Measurements from ENCODE around the gene SPTBN2.
"Not testable (repeated sequence)": the region's sequence is repeated elsewhere in the genome, so short reads cannot be mapped to it uniquely, and the experiment has no call there.

Gene SPTBN2

GRCh38 chr11:66725114-66725513, 3.9 kb downstream of the SPTBN2 start:
- H3K36me3 ChIP-seq (ENCODE audit: control insufficient read depth, insufficient read depth, low read length): no peaks in the 10 kb centered on the region; the same call in 1 of the 2 replicates
- H3K9me3 ChIP-seq (ENCODE audit: control insufficient read depth, insufficient read depth, low read length): no peaks in the 10 kb centered on the region
- WGBS (ENCODE audit: insufficient coverage, insufficient read length): no CpG with 5 or more reads among the region's 1 CpG
- peaks cover 7% of the 10 kb centered on the region for H3K4me1 ChIP-seq (ENCODE audit: control insufficient read depth, insufficient read depth, low read length)
- no peak overlapping the region for H3K4me3 ChIP-seq (ENCODE audit: low read length)
- no peak for DNase-seq (ENCODE audit: low read depth, low spot score)
- H3K27ac ChIP-seq (ENCODE audit: low read length): no peak overlapping the region
- peaks cover 5% of the 10 kb centered on the region; the same call in 1 of the 2 replicates for H3K27me3 ChIP-seq (ENCODE audit: control insufficient read depth, insufficient read depth, low read length)

DNA sequence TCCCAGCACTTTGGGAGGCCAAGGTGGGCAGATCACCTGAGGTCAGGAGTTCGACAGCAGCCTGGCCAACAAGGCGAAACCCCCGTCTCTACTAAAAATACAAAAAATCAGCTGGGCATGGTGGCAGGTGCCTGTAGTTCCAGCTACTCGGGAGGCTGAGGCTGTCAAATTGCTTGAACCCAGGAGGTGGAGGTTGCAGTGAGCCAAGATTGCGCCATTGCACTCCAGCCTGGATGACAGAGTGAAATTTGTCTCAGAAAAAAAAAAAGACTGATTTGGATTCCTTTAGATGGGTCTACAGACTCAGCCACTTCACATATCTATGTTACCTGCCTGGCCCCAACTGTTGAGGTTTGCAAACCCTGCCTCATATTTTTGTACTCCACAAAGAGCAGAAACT, 4.8 kb downstream of the SPTBN2 start:
- no CpG with 5 or more reads among the region's 5 CpGs for WGBS (ENCODE audit: insufficient coverage, insufficient read length)
- not testable (repeated sequence) for DNase-seq (ENCODE audit: low read depth, low spot score); H3K27me3 ChIP-seq (ENCODE audit: control insufficient read depth, insufficient read depth, low read length); H3K27ac ChIP-seq (ENCODE audit: low read length); H3K36me3 ChIP-seq (ENCODE audit: control insufficient read depth, insufficient read depth, low read length); H3K4me3 ChIP-seq (ENCODE audit: low read length); H3K9me3 ChIP-seq (ENCODE audit: control insufficient read depth, insufficient read depth, low read length)
- H3K4me1 ChIP-seq (ENCODE audit: control insufficient read depth, insufficient read depth, low read length): peaks cover 10% of the 10 kb centered on the region

- H3K27me3 ChIP-seq (ENCODE audit: control insufficient read depth, insufficient read depth, low read length): peaks cover 5% of the 10 kb centered on the region; the same call in 1 of the 2 replicates
- peaks cover 9% of the 10 kb centered on the region for H3K4me1 ChIP-seq (ENCODE audit: control insufficient read depth, insufficient read depth, low read length)
- no peaks in the 10 kb centered on the region for H3K9me3 ChIP-seq (ENCODE audit: control insufficient read depth, insufficient read depth, low read length)
- no peak overlapping the region for H3K4me3 ChIP-seq (ENCODE audit: low read length)
- no peak overlapping the region for H3K27ac ChIP-seq (ENCODE audit: low read length)
- no CpG with 5 or more reads among the region's 5 CpGs for WGBS (ENCODE audit: insufficient coverage, insufficient read length)
- no peaks in the 10 kb centered on the region; the same call in 1 of the 2 replicates for H3K36me3 ChIP-seq (ENCODE audit: control insufficient read depth, insufficient read depth, low read length)
- no peak for DNase-seq (ENCODE audit: low read depth, low spot score)
These were observed 5.3 kb downstream of the SPTBN2 start for GRCh38 chr11:66723693-66724092.

GRCh38 chr11:66722745-66723651, 6.0 kb downstream of the SPTBN2 start:
- no CpG with 5 or more reads among the region's 16 CpGs for WGBS (ENCODE audit: insufficient coverage, insufficient read length)
- DNase-seq (ENCODE audit: low read depth, low spot score): no peak
- peaks cover 5% of the 10 kb centered on the region; the same call in 1 of the 2 replicates for H3K27me3 ChIP-seq (ENCODE audit: control insufficient read depth, insufficient read depth, low read length)
- H3K36me3 ChIP-seq (ENCODE audit: control insufficient read depth, insufficient read depth, low read length): no peaks in the 10 kb centered on the region; the same call in 1 of the 2 replicates
- no peak overlapping the region for H3K4me3 ChIP-seq (ENCODE audit: low read length)
- no peak overlapping the region for H3K27ac ChIP-seq (ENCODE audit: low read length)
- no peaks in the 10 kb centered on the region for H3K9me3 ChIP-seq (ENCODE audit: control insufficient read depth, insufficient read depth, low read length)
- H3K4me1 ChIP-seq (ENCODE audit: control insufficient read depth, insufficient read depth, low read length): peaks cover 14% of the 10 kb centered on the region

GRCh38 chr11:66721939-66722338, 7.1 kb downstream of the SPTBN2 start:
- no CpG with 5 or more reads among the region's 9 CpGs for WGBS (ENCODE audit: insufficient coverage, insufficient read length)
- Histone ChIP-seq H3K4me1 (ENCODE audit: control insufficient read depth, insufficient read depth, low read length) (peaks cover 15% of the 10 kb centered on the region), H3K4me3 (ENCODE audit: low read length) (no peak overlapping the region), H3K36me3 (ENCODE audit: control insufficient read depth, insufficient read depth, low read length) (no peaks in the 10 kb centered on the region), H3K27me3 (ENCODE audit: control insufficient read depth, insufficient read depth, low read length) (peaks cover 1% of the 10 kb centered on the region; the same call in 1 of the 2 replicates), H3K27ac (ENCODE audit: low read length) (no peak overlapping the region), H3K9me3 (ENCODE audit: control insufficient read depth, insufficient read depth, low read length) (no peaks in the 10 kb centered on the region)
- DNase-seq (ENCODE audit: low read depth, low spot score): no peak

GRCh38 chr11:66720899-66721470, 8.0 kb downstream of the SPTBN2 start:
- no peaks in the 10 kb centered on the region for H3K9me3 ChIP-seq (ENCODE audit: control insufficient read depth, insufficient read depth, low read length)
- H3K27me3 ChIP-seq (ENCODE audit: control insufficient read depth, insufficient read depth, low read length): no peaks in the 10 kb centered on the region
- H3K36me3 ChIP-seq (ENCODE audit: control insufficient read depth, insufficient read depth, low read length): no peaks in the 10 kb centered on the region
- no CpG with 5 or more reads among the region's 13 CpGs for WGBS (ENCODE audit: insufficient coverage, insufficient read length)
- DNase-seq (ENCODE audit: low read depth, low spot score): no peak
- no peak overlapping the region for H3K4me3 ChIP-seq (ENCODE audit: low read length)
- no peak overlapping the region for H3K27ac ChIP-seq (ENCODE audit: low read length)
- peaks cover 15% of the 10 kb centered on the region for H3K4me1 ChIP-seq (ENCODE audit: control insufficient read depth, insufficient read depth, low read length)

- H3K4me3 ChIP-seq (ENCODE audit: low read length): no peak overlapping the region
- peaks cover 15% of the 10 kb centered on the region for H3K4me1 ChIP-seq (ENCODE audit: control insufficient read depth, insufficient read depth, low read length)
- no peaks in the 10 kb centered on the region for H3K9me3 ChIP-seq (ENCODE audit: control insufficient read depth, insufficient read depth, low read length)
- H3K36me3 ChIP-seq (ENCODE audit: control insufficient read depth, insufficient read depth, low read length): peaks cover 2% of the 10 kb centered on the region; the same call in 1 of the 2 replicates
- H3K27ac ChIP-seq (ENCODE audit: low read length): no peak overlapping the region
- peak; percentile 73 for DNase-seq (ENCODE audit: low read depth, low spot score)
- H3K27me3 ChIP-seq (ENCODE audit: control insufficient read depth, insufficient read depth, low read length): no peaks in the 10 kb centered on the region
- no CpG with 5 or more reads among the region's 15 CpGs for WGBS (ENCODE audit: insufficient coverage, insufficient read length)
These were observed 8.7 kb downstream of the SPTBN2 start for GRCh38 chr11:66720223-66720898.

- Histone ChIP-seq H3K4me3 (ENCODE audit: low read length) (no peak overlapping the region), H3K36me3 (ENCODE audit: control insufficient read depth, insufficient read depth, low read length) (peaks cover 12% of the 10 kb centered on the region), H3K4me1 (ENCODE audit: control insufficient read depth, insufficient read depth, low read length) (peaks cover 15% of the 10 kb centered on the region), H3K9me3 (ENCODE audit: control insufficient read depth, insufficient read depth, low read length) (no peaks in the 10 kb centered on the region), H3K27me3 (ENCODE audit: control insufficient read depth, insufficient read depth, low read length) (no peaks in the 10 kb centered on the region), H3K27ac (ENCODE audit: low read length) (no peak overlapping the region)
- no CpG with 5 or more reads among the region's 8 CpGs for WGBS (ENCODE audit: insufficient coverage, insufficient read length)
- DNase-seq (ENCODE audit: low read depth, low spot score): no peak
These were observed 9.7 kb downstream of the SPTBN2 start for GRCh38 chr11:66719111-66719872.

- Histone ChIP-seq H3K27me3 (ENCODE audit: control insufficient read depth, insufficient read depth, low read length) (no peaks in the 10 kb centered on the region), H3K27ac (ENCODE audit: low read length) (no peak overlapping the region), H3K9me3 (ENCODE audit: control insufficient read depth, insufficient read depth, low read length) (no peaks in the 10 kb centered on the region), H3K4me1 (ENCODE audit: control insufficient read depth, insufficient read depth, low read length) (peaks cover 15% of the 10 kb centered on the region), H3K4me3 (ENCODE audit: low read length) (no peak overlapping the region), H3K36me3 (ENCODE audit: control insufficient read depth, insufficient read depth, low read length) (peaks cover 19% of the 10 kb centered on the region)
- no CpG with 5 or more reads among the region's 26 CpGs for WGBS (ENCODE audit: insufficient coverage, insufficient read length)
- no peak for DNase-seq (ENCODE audit: low read depth, low spot score)
These were observed 10.6 kb downstream of the SPTBN2 start for GRCh38 chr11:66718320-66718971.
